WTC11 (cell line): ENCODE data around the gene ATP13A2. TPM values are rescaled to one million over a fixed set of nuclear protein-coding genes. Genes with fewer than 3 reads are reported as not detected.

Experiments used
- ATAC-seq: fragments of 200-7000 bp; cut with Tn5 transposase; 2 replicates; pipeline ENCODE4 v1.10.0; 2021; ENCODE audit warnings: mild to moderate bottlenecking, moderate library complexity
- CTCF ChIA-PET: fragments of 300-600 bp; sonication (Branson Sonifier 250); formaldehyde crosslinking; loops from one replicate; lab custom pipeline; 2021; ENCODE audit warnings: antibody characterized with exemption; lab: Charles Lee
- POLR2A ChIA-PET: fragments of 350-600 bp; sonication (Branson Sonifier 250); formaldehyde crosslinking; loops from one replicate; lab custom pipeline; 2021; ENCODE audit warnings: antibody characterized with exemption; lab: Charles Lee
- DNase-seq: peaks from one replicate; pipeline ENCODE4 v3.0.0; 2021; ENCODE audit warnings: low spot score
- H3K27ac Mint-ChIP-seq: 2 replicates; pipeline ENCODE4 v1.8.0; 2021; ENCODE audit warnings: mixed read lengths
- H3K27me3 Mint-ChIP-seq: 2 replicates; pipeline ENCODE4 v1.8.0; 2021; ENCODE audit warnings: low read depth, mild to moderate bottlenecking, moderate library complexity, mixed read lengths
- H3K36me3 Mint-ChIP-seq: 2 replicates; pipeline ENCODE4 v1.8.0; 2021; ENCODE audit warnings: mixed read lengths
- H3K4me1 Mint-ChIP-seq: 2 replicates; pipeline ENCODE4 v1.8.0; 2022; ENCODE audit warnings: mixed read lengths
- H3K4me3 Mint-ChIP-seq: 2 replicates; pipeline ENCODE4 v1.8.0; 2021; ENCODE audit warnings: mild to moderate bottlenecking, moderate library complexity, mixed read lengths
- H3K9me3 Mint-ChIP-seq: 2 replicates; pipeline ENCODE4 v1.8.0; 2021; ENCODE audit warnings: mixed read lengths
- CREM ChIP-seq: sonication (generic); formaldehyde crosslinking; IDR thresholded peaks from 2 replicates; pipeline ENCODE4 v1.8.1; 2022; ENCODE audit warnings: mild to moderate bottlenecking, missing genetic modification reagents, moderate library complexity
- FOXJ3 ChIP-seq: sonication (generic); formaldehyde crosslinking; IDR thresholded peaks from 2 replicates; pipeline ENCODE4 v1.9.0; 2021; ENCODE audit warnings: missing genetic modification reagents, mild to moderate bottlenecking, borderline replicate concordance
- GABPB1 ChIP-seq: sonication (generic); formaldehyde crosslinking; IDR thresholded peaks from 2 replicates; pipeline ENCODE4 v1.8.1; 2023; ENCODE audit warnings: mild to moderate bottlenecking, missing genetic modification reagents
- IRF2 ChIP-seq: sonication (generic); formaldehyde crosslinking; IDR thresholded peaks from 2 replicates; pipeline ENCODE4 v1.8.0; 2022; ENCODE audit warnings: low read depth, missing genetic modification reagents, borderline replicate concordance
- NR3C1 ChIP-seq: sonication (generic); formaldehyde crosslinking; conservative IDR thresholded peaks from 2 replicates; pipeline ENCODE4 v1.8.1; 2023; ENCODE audit warnings: low read depth, mild to moderate bottlenecking, missing genetic modification reagents
- OVOL2 ChIP-seq: fragments of 250-450 bp; sonication (Bioruptor Pico); IDR thresholded peaks from 2 replicates; pipeline ENCODE4 v1.9.0; 2021; ENCODE audit warnings: mild to moderate bottlenecking, borderline replicate concordance
- SP1 ChIP-seq: sonication (generic); formaldehyde crosslinking; conservative IDR thresholded peaks from 2 replicates; pipeline ENCODE4 v1.8.1; 2022; ENCODE audit warnings: missing genetic modification reagents
- TEAD4 ChIP-seq: sonication (generic); formaldehyde crosslinking; IDR thresholded peaks from 2 replicates; pipeline ENCODE4 v1.8.0; 2022; ENCODE audit warnings: mild to moderate bottlenecking, missing genetic modification reagents
- ZNF263 ChIP-seq: sonication (generic); formaldehyde crosslinking; IDR thresholded peaks from 2 replicates; pipeline ENCODE4 v1.8.1; 2022; ENCODE audit warnings: low read depth, mild to moderate bottlenecking, moderate library complexity, missing genetic modification reagents
- ZNF396 ChIP-seq: fragments of 250-450 bp; sonication (Bioruptor Pico); IDR thresholded peaks from 2 replicates; pipeline ENCODE4 v1.8.0; 2021; ENCODE audit warnings: mild to moderate bottlenecking, moderate library complexity, borderline replicate concordance
- total RNA-seq: library from RNA; stranded (reverse); gene quantifications from 3 replicates; pipeline ENCODE4 v1.2.3, GENCODE V29; 2021
- TF ChIP-seq, protein P1 (sequence below): sonication (generic); formaldehyde crosslinking; IDR thresholded peaks from 2 replicates; pipeline ENCODE4 v1.8.1; 2022; ENCODE audit warnings: mild to moderate bottlenecking, missing genetic modification reagents, moderate library complexity, borderline replicate concordance
- TF ChIP-seq, protein P2 (sequence below): sonication (generic); formaldehyde crosslinking; IDR thresholded peaks from 2 replicates; pipeline ENCODE4 v1.8.1; 2023; ENCODE audit warnings: mild to moderate bottlenecking, missing genetic modification reagents
- TF ChIP-seq, protein P3 (sequence below): sonication (generic); formaldehyde crosslinking; IDR thresholded peaks from 2 replicates; pipeline ENCODE4 v1.8.0; 2023; ENCODE audit warnings: mild to moderate bottlenecking, missing genetic modification reagents
- TF ChIP-seq, protein P4 (sequence below): fragments of 250-450 bp; sonication (Bioruptor Pico); conservative IDR thresholded peaks from 2 replicates; pipeline ENCODE4 v1.9.0; 2021; ENCODE audit warnings: mild to moderate bottlenecking

Gene ATP13A2
- total RNA-seq, 1 experiment from 2014 or later: 95.9 TPM

DNA sequence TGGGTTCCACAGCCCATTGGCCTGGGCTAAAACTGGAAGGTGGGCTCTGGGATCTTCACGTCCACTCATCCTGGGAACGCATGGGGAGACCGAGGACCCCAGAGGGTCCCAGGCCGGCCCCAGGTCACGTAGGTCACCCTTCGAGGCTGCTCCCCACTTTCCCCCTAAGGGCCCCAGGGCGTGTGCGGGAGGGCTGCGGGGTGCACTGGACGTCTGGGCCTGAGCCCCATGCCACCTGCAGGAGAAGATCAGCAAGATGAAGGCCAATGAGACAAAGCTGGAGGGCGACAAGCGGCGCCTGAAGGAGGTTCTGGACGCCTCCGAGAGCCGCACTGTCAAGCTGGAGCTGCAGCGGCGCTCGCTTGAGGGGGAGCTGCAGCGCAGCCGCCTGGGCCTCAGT lies 43.8 kb downstream of the ATP13A2 start (continued):
- TF ChIP-seq, protein P1, sequence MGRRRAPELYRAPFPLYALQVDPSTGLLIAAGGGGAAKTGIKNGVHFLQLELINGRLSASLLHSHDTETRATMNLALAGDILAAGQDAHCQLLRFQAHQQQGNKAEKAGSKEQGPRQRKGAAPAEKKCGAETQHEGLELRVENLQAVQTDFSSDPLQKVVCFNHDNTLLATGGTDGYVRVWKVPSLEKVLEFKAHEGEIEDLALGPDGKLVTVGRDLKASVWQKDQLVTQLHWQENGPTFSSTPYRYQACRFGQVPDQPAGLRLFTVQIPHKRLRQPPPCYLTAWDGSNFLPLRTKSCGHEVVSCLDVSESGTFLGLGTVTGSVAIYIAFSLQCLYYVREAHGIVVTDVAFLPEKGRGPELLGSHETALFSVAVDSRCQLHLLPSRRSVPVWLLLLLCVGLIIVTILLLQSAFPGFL (CRISPR knock-in tag): no peak
- TF ChIP-seq FOXJ3 (CRISPR knock-in tag) (no peak), ZNF396 (CRISPR knock-in tag) (no peak)
- TF ChIP-seq, protein P2, sequence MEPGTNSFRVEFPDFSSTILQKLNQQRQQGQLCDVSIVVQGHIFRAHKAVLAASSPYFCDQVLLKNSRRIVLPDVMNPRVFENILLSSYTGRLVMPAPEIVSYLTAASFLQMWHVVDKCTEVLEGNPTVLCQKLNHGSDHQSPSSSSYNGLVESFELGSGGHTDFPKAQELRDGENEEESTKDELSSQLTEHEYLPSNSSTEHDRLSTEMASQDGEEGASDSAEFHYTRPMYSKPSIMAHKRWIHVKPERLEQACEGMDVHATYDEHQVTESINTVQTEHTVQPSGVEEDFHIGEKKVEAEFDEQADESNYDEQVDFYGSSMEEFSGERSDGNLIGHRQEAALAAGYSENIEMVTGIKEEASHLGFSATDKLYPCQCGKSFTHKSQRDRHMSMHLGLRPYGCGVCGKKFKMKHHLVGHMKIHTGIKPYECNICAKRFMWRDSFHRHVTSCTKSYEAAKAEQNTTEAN (CRISPR knock-in tag): no peak

DNA sequence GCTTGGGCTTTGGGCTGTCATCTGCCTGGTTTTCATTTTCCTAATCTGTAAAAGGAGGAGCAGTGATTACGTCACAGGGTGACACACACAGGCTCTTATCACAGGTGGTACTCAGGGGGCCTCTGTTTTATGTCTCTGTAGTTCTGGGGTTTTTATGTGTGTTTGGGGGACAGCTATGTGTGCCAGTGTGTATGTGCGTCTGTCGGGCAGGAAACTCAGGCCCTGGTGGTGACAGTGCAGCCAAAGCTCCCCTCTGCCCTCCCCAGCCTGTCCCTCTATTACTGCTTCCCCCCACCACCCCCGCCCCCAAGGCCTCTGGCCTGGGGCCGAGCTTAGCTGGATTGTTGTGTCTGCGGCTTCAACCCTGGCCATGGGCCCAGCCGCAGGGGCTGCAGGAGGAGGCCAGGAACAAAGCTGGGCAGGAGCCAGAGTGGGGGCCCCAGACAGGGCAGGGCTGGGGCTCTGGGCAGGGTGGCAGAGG lies 44.6 kb downstream of the ATP13A2 start:
- ChIA-PET POLR2A (no interaction called here), CTCF (interaction anchor here (1.1 to 2.5 kb wide), 6 partner anchors 11 to 40 kb away, joined by 3 to 14 read pairs (median 4); no protein-coding TSS in a partner anchor)
- Mint-ChIP-seq H3K36me3 (peaks cover 22% of the 10 kb centered on the region), H3K9me3 (no peaks in the 10 kb centered on the region), H3K4me1 (peaks cover 6% of the 10 kb centered on the region), H3K27me3 (no peaks in the 10 kb centered on the region), H3K27ac (no peak overlapping the region), H3K4me3 (no peak overlapping the region)
- ATAC-seq: no peak
- no peak for DNase-seq
- TF ChIP-seq NR3C1 (CRISPR knock-in tag) (no peak), IRF2 (CRISPR knock-in tag) (no peak), TEAD4 (CRISPR knock-in tag) (no peak), FOXJ3 (CRISPR knock-in tag) (no peak), CREM (CRISPR knock-in tag) (no peak), ZNF263 (CRISPR knock-in tag) (no peak), SP1 (CRISPR knock-in tag) (no peak)
- TF ChIP-seq, protein P3, sequence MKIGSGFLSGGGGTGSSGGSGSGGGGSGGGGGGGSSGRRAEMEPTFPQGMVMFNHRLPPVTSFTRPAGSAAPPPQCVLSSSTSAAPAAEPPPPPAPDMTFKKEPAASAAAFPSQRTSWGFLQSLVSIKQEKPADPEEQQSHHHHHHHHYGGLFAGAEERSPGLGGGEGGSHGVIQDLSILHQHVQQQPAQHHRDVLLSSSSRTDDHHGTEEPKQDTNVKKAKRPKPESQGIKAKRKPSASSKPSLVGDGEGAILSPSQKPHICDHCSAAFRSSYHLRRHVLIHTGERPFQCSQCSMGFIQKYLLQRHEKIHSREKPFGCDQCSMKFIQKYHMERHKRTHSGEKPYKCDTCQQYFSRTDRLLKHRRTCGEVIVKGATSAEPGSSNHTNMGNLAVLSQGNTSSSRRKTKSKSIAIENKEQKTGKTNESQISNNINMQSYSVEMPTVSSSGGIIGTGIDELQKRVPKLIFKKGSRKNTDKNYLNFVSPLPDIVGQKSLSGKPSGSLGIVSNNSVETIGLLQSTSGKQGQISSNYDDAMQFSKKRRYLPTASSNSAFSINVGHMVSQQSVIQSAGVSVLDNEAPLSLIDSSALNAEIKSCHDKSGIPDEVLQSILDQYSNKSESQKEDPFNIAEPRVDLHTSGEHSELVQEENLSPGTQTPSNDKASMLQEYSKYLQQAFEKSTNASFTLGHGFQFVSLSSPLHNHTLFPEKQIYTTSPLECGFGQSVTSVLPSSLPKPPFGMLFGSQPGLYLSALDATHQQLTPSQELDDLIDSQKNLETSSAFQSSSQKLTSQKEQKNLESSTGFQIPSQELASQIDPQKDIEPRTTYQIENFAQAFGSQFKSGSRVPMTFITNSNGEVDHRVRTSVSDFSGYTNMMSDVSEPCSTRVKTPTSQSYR: no peak
- TF ChIP-seq, all 79 proteins: peak for 0

DNA sequence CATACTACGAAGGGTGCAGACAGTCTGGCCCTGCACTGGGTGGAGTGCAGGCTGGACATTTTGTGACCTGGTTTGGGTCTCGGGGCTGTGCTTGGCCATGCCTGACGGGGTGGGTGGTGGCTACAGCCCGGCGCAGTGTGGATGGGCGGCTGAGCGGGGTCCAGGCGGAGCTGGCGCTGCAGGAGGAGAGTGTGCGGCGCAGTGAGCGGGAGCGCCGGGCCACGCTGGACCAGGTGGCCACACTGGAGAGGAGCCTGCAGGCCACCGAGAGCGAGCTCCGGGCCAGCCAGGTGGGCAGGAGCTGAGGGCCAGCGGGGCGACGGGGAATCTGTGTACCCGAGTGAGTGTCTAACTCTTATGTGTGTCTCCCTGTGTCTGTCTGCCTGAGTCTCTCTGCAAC lies 45.4 kb downstream of the ATP13A2 start:
- H3K27ac Mint-ChIP-seq: no peak overlapping the region
- ChIA-PET CTCF (interaction anchor here (1.2 to 2.5 kb wide), 4 partner anchors 12 to 41 kb away, joined by 4 to 14 read pairs (median 4); no protein-coding TSS in a partner anchor), POLR2A (no interaction called here)
- no peak overlapping the region for H3K4me3 Mint-ChIP-seq
- no peaks in the 10 kb centered on the region for H3K9me3 Mint-ChIP-seq
- no peak for TF ChIP-seq GABPB1 (CRISPR knock-in tag)
- TF ChIP-seq OVOL2 (CRISPR knock-in tag): no peak
- TF ChIP-seq, protein P4, sequence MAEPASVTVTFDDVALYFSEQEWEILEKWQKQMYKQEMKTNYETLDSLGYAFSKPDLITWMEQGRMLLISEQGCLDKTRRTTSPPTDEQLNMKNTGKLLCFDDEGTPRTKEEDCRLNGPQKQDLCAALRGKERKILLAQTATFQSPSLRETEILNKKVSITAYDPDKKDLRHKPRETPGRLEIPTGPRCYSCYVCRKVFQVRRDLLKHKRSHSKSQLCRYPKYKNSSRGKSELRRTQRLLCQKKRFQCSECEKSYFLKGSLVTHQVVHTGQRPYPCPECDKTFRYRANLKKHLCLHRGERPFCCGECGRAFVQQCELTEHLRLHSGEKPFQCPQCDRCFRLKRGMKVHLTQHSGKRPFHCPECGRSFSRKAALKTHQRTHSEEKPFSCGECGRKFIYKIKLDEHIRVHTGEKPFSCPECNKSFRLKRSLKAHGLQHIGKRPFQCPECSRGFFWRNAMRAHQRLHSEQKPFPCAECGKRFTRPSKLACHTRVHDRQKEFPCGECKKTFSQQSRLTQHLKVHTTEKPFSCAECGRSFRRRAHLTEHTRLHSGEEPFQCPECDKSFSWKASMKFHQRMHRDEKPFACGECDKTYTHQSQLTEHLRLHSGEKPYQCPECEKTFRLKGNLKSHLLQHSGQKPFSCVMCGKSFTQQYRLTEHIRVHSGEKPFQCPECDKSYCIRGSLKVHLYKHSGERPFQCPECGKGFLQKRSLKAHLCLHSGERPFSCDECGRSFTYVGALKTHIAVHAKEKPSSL (CRISPR knock-in tag): no peak
- H3K4me1 Mint-ChIP-seq: 0 out of 2 replicates have a peak, but pooled peaks cover 2% of the 10 kb centered on the region
- no peak for DNase-seq
- ATAC-seq: no peak
- H3K27me3 Mint-ChIP-seq: no peaks in the 10 kb centered on the region
- peaks cover 22% of the 10 kb centered on the region for H3K36me3 Mint-ChIP-seq
